B cell (primary cell): ENCODE measurements around the gene ACSBG1.

Source experiments
- EZH2 ChIP-seq: IDR thresholded peaks from 2 replicates; pipeline ENCODE4 v1.6.1; 2012; ENCODE audit warnings: borderline replicate concordance, low read depth, mild to moderate bottlenecking, moderate library complexity, low read length; ENCODE audit not compliant: insufficient read depth, poor library complexity, severe bottlenecking
- TF ChIP-seq, protein P1 (sequence below): fragments of 200-600 bp; IDR thresholded peaks from one replicate; pipeline ENCODE4 v1.8.0; 2022; ENCODE audit warnings: antibody characterized with exemption, mild to moderate bottlenecking

DNA sequence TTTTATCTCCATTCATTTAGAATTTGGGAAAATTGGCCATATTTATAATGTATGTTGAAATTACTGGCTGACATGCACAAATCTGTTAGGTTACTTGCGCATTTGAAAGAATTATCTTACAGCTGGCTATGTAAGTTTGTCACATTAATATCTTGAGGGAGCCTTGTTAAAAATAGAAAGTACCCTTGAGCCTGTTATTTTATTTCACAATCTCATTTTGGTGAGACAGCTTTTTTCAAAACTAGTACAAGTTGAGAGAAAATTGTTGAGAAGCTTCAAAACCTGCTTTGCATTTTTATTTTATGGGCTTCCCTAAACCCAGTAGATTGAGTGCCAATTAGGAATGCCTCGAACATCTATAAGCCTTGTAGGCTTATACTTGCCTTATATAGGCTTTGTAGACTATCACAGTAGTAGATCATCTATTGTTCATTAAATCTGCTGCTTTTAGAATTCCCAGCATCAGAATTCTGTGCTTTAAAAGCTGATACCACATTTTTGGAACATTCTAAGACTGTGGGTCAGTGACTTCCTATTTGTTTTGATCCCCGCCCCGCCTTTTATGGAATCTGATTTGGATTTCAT is 78.9 kb downstream of the ACSBG1 start:
- TF ChIP-seq, protein P1, sequence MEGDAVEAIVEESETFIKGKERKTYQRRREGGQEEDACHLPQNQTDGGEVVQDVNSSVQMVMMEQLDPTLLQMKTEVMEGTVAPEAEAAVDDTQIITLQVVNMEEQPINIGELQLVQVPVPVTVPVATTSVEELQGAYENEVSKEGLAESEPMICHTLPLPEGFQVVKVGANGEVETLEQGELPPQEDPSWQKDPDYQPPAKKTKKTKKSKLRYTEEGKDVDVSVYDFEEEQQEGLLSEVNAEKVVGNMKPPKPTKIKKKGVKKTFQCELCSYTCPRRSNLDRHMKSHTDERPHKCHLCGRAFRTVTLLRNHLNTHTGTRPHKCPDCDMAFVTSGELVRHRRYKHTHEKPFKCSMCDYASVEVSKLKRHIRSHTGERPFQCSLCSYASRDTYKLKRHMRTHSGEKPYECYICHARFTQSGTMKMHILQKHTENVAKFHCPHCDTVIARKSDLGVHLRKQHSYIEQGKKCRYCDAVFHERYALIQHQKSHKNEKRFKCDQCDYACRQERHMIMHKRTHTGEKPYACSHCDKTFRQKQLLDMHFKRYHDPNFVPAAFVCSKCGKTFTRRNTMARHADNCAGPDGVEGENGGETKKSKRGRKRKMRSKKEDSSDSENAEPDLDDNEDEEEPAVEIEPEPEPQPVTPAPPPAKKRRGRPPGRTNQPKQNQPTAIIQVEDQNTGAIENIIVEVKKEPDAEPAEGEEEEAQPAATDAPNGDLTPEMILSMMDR: no peak
- TF ChIP-seq EZH2: no peak
